ENCODE results near the gene PRMT7. TPM values are rescaled to one million over a fixed set of nuclear protein-coding genes. Genes with fewer than 3 reads are reported as not detected.

Gene PRMT7
- total and polyA plus RNA-seq, 2 of the 8 experiments (the other 6 are each of a cell fraction or from before 2014, with no cell fraction given), result 48.2 to 49.3 TPM

- TF ChIP-seq NANOG (IDR thresholded peaks at IDR 0.05; ENCODE audit: insufficient read depth, low read depth, low read length, poor library complexity, severe bottlenecking), result no peak
Measured at GRCh38 chr16:68388124-68388523, 77.3 kb downstream of the PRMT7 start (continued).
